Activated naive CD8-positive, alpha-beta T cell treated with anti-CD3 and anti-CD28 coated beads, Interleukin-2, amount 50 U/mL, for 24 hours (primary cell): Measurements from ENCODE around the gene APBA2.

Experiments
- ATAC-seq: fragments of 150-1000 bp; cut with Tn5 transposase; one replicate; pipeline ENCODE4 v1.10.0; 2021
- DNase-seq: peaks from one replicate; pipeline ENCODE4 v3.0.0; 2021
- H3K27ac Mint-ChIP-seq: one replicate; pipeline ENCODE4 v1.8.0; 2021; ENCODE audit warnings: mild to moderate bottlenecking, mixed read lengths
- H3K27me3 Mint-ChIP-seq: one replicate; pipeline ENCODE4 v1.8.0; 2021; ENCODE audit warnings: mixed read lengths
- H3K36me3 Mint-ChIP-seq: one replicate; pipeline ENCODE4 v1.8.0; 2021; ENCODE audit warnings: low read depth, mixed read lengths
- H3K4me1 Mint-ChIP-seq: one replicate; pipeline ENCODE4 v1.8.0; 2021; ENCODE audit warnings: mixed read lengths
- H3K4me3 Mint-ChIP-seq: one replicate; pipeline ENCODE4 v1.8.0; 2021; ENCODE audit warnings: mild to moderate bottlenecking, moderate library complexity, mixed read lengths
- H3K9me3 Mint-ChIP-seq: one replicate; pipeline ENCODE4 v1.8.0; 2021; ENCODE audit warnings: mixed read lengths

APBA2 gene

DNA sequence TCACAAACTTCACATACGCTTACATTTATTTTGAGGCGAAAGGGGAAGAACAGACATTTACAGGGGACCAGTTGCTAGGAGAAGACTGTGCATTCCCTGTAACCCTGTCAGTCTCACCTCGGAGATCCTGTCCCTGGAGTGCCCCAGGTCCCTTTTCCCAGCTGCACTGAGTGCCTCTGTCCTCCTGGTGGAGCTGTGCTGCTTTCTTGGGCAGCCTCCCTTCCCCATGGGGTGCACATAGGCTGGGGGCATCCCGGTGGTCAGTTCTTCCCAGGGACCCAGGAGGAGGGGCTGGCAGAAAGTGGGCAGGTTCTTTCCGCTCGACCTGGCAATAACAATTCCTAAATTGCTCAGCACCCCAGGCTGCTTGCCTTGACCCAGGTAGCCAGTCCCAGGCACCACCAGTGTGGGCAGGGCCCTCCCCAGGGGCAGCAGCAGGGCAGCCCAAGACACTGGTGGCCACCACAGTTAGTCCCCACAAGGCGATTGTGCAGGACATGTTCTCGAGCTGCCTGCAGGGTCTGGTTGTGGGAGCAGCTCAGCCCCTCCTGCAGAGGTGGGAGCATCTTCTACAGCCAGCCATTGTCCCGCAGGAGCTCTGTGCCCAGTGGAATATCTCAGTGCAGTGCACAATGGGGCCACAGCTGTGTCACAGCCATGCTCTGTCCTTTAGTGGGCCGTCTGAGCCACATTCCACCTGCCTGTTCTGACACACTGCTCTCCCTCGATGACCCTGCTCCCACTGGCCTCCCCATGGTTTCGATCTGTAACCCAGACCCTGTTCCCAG is 36.3 kb downstream of the APBA2 start:
- Mint-ChIP-seq H3K4me1 (peaks cover 57% of the 10 kb centered on the region), H3K9me3 (no peaks in the 10 kb centered on the region), H3K27ac (no peak overlapping the region), H3K4me3 (no peak overlapping the region), H3K36me3 (peaks cover 4% of the 10 kb centered on the region), H3K27me3 (no peaks in the 10 kb centered on the region)
- no peak for ATAC-seq
- DNase-seq, result no peak

DNA sequence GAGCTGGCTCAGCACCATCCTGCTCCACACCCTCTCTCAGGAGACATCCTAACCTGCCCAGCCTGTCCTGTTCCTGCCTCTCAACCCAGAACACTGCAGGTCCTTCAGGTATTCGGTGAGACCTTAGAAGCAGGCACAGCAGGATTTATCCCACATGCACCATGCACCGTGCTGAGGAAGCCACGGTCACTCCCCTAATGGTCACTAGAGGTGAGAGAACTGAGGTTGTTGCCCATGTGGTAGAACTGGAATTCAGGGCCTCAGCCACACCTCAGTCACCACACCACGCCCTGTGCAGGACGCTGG is 36.9 kb downstream of the APBA2 start:
- peaks cover 4% of the 10 kb centered on the region for H3K36me3 Mint-ChIP-seq
- no peak overlapping the region for H3K4me3 Mint-ChIP-seq
- no peaks in the 10 kb centered on the region for H3K27me3 Mint-ChIP-seq
- no peak for ATAC-seq
- no peak overlapping the region for H3K27ac Mint-ChIP-seq
- DNase-seq, result no peak
- H3K9me3 Mint-ChIP-seq, result no peaks in the 10 kb centered on the region
- H3K4me1 Mint-ChIP-seq, result peaks cover 54% of the 10 kb centered on the region

DNA sequence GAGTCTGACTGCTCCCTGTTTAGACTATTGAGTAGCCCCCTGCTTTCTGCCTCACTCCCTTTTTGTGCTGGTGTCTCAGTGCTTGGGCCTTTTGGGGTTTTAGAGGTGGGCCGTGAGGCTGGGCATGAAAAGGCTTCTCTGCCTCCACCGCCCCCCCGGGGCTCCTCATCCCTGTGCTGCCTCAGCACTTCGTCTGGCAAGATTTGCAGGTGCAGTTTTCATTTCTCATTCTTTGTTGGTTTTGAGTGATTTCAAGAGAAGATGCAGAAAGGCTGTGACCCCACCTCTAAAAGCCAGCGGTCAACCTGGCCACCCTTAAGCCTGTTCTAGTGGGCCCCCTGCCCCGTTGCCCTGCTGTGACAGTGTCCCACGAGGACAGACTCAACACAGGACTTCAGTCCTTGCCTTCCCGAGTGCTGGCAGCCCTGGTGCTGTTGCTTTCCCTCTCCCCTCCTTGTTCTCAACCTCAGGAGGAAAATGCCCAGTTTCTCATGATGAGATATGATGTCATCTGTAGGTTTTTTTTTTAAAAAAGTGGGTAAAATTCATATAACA is 38.0 kb downstream of the APBA2 start:
- Mint-ChIP-seq H3K27me3 (no peaks in the 10 kb centered on the region), H3K36me3 (peaks cover 4% of the 10 kb centered on the region), H3K9me3 (no peaks in the 10 kb centered on the region), H3K27ac (peak overlapping the region; percentile 17), H3K4me1 (peaks cover 51% of the 10 kb centered on the region), H3K4me3 (no peak overlapping the region)
- ATAC-seq (no peak), DNase-seq (no peak)

DNA sequence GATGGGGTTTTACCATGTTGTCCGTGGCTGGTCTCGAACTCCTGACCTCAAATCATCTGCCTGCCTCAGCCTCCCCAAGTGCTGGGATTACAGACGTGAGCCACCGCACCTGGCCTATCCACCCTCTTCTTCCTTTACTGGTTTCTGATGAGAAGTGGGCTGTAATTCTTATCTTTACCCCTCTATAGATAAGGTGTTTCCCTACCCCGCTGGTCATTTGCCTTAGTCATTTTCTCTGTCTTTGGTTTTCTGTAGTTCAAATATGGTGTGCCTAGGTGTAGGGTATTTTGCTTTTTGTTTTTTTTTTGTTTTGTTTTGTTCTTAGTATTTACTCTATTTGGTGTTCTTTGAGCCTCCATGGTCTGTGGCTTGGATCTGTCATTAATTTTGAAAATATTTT is 41.3 kb downstream of the APBA2 start:
- Mint-ChIP-seq H3K27ac (no peak overlapping the region), H3K4me1 (peaks cover 23% of the 10 kb centered on the region)

DNA sequence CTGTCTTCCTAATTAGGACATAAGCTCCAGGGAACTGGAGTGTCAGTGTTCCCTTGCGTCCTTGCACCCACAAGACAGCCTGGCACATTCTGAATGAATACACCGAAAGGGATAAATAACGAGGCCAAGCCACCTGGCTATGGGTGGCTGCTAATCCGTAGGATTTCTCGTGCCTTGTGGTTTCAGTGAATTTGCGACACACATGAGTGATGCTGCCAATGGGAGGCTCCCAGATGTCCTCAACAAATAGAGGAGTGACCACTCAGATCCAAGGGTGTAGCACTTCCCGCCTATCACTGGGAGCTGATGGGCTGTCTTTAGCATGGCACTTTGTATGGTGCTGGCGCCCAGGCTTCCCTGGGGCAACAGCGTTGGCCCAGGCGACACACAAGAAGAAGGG is 43.4 kb downstream of the APBA2 start:
- Mint-ChIP-seq H3K4me1 (peaks cover 25% of the 10 kb centered on the region), H3K36me3 (peaks cover 4% of the 10 kb centered on the region), H3K27ac (no peak overlapping the region), H3K4me3 (no peak overlapping the region), H3K9me3 (no peaks in the 10 kb centered on the region), H3K27me3 (no peaks in the 10 kb centered on the region)
- no peak for ATAC-seq
- DNase-seq, result no peak

More for the DNA sequence above, 41.3 kb downstream of the APBA2 start:
- Mint-ChIP-seq H3K4me3 (no peak overlapping the region), H3K36me3 (peaks cover 9% of the 10 kb centered on the region), H3K9me3 (no peaks in the 10 kb centered on the region), H3K27me3 (no peaks in the 10 kb centered on the region)
- ATAC-seq, result no peak
- DNase-seq, result no peak

DNA sequence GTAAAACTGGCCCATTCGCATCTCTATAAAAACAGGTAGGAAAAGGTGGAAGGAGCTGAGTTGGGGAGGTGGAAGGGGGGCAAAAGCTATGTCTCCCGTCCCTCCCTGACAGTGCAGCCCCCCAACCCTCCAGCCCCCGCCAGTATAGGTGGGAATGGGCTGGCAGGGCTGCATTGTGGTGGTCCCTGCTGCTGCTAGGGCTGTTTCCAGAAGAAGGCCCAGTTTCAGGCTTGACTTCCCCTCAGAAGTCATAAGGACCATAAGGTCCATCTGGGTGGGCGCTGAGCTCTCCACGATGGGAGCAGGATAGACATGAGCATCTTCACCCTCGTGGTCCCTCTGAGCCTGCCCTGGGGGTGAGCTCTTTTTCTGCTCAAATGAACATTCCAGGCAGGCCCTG is 44.2 kb downstream of the APBA2 start:
- H3K27ac Mint-ChIP-seq, result no peak overlapping the region
- H3K27me3 Mint-ChIP-seq, result no peaks in the 10 kb centered on the region
- H3K36me3 Mint-ChIP-seq, result peaks cover 4% of the 10 kb centered on the region
- no peak for DNase-seq
- no peak for ATAC-seq
- peaks cover 25% of the 10 kb centered on the region for H3K4me1 Mint-ChIP-seq
- no peak overlapping the region for H3K4me3 Mint-ChIP-seq
- H3K9me3 Mint-ChIP-seq, result no peaks in the 10 kb centered on the region

DNA sequence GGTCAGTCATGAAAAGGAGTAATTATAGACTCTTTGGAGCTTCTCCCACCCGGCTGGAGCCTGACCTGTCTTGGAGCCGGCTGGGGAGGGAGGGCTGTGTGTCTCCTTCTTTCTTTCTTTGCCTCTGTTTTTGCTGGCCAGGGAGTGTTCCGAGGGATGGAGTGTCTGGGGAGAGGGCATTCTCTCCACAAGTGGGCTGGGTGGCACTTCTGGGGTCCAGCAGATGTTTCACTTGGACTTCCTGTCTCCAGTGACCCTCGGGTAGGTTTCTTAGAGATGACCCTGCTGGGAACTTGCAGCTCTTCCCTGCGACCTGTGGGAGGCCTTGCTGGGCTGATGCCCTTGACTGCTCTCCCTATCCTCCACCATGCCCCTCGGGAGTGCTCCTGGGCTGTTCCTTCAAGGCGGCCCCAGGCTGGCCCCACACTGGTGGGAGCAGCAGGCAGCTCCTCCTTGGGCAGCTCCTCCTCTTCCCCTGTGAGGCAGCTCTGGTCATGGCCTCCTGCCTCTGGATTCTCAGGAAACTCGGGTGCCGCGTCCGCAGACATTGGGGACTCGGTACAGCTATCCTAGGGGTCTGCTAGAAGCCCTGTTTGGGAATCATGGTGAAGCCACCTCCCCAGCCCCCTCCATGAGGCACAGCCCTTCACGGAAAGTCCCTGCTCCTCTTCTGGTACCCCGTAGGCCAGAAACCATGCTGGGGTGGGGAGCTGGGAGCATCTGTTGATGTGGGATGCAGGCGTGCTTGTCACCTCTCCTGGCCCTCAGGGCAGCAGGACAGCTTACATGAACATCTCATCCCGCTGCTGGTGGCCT is 44.9 kb downstream of the APBA2 start:
- DNase-seq (no peak), ATAC-seq (no peak)
- Mint-ChIP-seq H3K36me3 (peaks cover 4% of the 10 kb centered on the region), H3K9me3 (no peaks in the 10 kb centered on the region), H3K4me1 (peaks cover 29% of the 10 kb centered on the region), H3K27ac (no peak overlapping the region), H3K4me3 (no peak overlapping the region), H3K27me3 (no peaks in the 10 kb centered on the region)

DNA sequence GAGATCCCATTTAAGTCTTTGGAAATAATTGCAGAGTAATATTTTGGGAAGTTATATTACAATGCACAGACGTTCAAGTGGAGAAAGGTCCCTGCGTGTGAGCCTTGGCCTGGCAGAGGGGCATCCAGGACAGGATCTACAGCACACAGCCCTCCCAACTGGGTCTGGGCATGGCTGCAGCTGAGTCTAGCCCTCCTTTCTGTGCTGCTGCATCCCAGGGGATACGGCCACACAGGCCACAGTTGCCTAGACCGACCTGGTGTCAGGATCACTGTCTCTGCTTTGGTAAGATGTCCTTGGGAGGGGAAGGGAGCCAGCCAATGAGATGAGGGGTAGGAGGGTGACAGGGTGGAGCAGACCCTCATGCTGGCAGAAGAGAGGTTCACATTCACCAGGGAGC is 46.1 kb downstream of the APBA2 start:
- H3K4me3 Mint-ChIP-seq, result no peak overlapping the region
- peaks cover 4% of the 10 kb centered on the region for H3K36me3 Mint-ChIP-seq
- no peaks in the 10 kb centered on the region for H3K27me3 Mint-ChIP-seq
- no peak for ATAC-seq
- DNase-seq, result no peak
- H3K9me3 Mint-ChIP-seq, result no peaks in the 10 kb centered on the region
- H3K27ac Mint-ChIP-seq, result no peak overlapping the region
- H3K4me1 Mint-ChIP-seq, result peaks cover 40% of the 10 kb centered on the region

DNA sequence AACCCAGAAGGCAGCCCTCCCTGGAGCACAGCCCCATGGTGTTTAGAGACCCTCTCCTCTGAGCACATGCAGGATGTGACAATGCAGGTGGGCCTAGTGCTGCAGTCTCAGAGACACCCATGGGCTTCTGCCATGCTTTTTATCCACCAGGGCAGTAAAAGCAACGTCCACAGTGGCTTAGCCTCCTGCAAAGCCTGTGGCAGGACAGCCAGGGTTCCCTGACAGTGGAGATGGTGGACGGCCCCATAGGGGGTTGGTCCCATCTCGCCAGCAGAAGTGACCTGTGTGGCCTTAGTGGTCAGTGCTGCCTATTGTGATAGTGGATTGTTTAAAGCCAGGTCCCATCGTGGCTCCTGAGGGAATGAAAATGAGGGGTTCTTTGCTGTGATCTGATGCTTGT is 46.6 kb downstream of the APBA2 start:
- H3K4me1 Mint-ChIP-seq, result peaks cover 46% of the 10 kb centered on the region
- no peaks in the 10 kb centered on the region for H3K27me3 Mint-ChIP-seq
- H3K9me3 Mint-ChIP-seq, result no peaks in the 10 kb centered on the region
- DNase-seq, result no peak
- peaks cover 4% of the 10 kb centered on the region for H3K36me3 Mint-ChIP-seq
- H3K4me3 Mint-ChIP-seq, result no peak overlapping the region
- H3K27ac Mint-ChIP-seq, result no peak overlapping the region
- ATAC-seq, result no peak

DNA sequence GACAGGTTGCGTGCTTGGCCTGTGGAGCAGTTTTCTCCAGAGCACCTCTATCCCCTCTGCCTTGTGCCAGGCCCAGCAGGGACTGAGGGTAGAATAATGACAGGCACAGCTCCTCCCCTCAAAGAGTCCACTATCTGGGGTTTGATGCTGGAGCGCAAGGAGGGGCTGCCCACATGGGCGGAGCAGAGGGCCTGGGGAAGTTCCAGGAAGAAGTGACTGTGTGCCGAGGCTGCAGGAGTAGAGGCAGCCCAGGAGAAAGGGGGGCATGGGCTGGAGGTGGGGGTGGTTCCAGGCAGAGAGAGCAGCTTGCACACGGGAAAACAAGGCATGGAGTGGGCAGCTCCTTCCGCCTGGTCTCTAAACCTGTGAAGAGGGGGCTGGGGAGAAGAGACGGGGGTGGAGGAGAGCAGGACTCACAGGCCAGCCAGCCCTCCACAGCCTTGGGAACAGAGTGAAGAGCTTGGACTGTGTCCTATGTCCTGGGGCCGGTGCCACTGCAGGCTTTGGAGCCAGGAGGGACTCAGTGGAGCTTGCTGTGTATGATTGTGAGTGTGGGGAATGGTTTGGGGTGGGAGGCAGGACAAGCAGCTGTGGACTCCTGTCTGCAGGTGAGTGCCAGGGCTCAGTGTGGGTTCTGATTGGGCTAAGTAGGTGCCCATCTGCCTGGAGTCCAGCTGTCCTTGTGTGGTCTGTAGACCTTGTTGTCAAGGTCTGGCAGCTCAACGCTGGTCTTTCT is 48.1 kb downstream of the APBA2 start:
- ATAC-seq, result peak; percentile 65
- H3K27ac Mint-ChIP-seq, result no peak overlapping the region
- no peaks in the 10 kb centered on the region for H3K9me3 Mint-ChIP-seq
- peaks cover 4% of the 10 kb centered on the region for H3K36me3 Mint-ChIP-seq
- peak; percentile 41 for DNase-seq
- H3K4me1 Mint-ChIP-seq, result peaks cover 61% of the 10 kb centered on the region
- no peaks in the 10 kb centered on the region for H3K27me3 Mint-ChIP-seq
- H3K4me3 Mint-ChIP-seq, result no peak overlapping the region

DNA sequence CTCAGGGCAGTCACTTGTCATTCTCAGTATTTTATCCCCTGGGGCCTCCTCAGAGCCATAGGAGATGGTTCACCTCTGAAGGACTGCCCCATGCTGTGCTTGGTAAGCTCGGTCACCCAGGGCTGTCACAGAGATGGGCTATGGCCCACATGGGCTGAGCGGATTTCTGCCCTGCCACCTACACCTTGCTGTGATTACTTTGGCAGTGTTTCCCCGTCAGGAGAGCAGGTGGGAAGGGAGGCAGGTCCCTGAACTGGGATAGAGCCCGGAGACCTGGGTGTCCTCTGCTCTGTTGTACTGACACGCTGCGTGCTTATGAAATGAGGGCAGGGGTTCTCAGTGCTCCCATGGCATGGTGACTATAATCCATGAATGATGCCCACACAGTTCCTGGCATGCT is 48.9 kb downstream of the APBA2 start:
- H3K4me1 Mint-ChIP-seq, result peaks cover 67% of the 10 kb centered on the region
- H3K27me3 Mint-ChIP-seq, result no peaks in the 10 kb centered on the region
- DNase-seq (no peak), ATAC-seq (no peak)
- H3K27ac Mint-ChIP-seq, result no peak overlapping the region
- no peaks in the 10 kb centered on the region for H3K9me3 Mint-ChIP-seq
- no peak overlapping the region for H3K4me3 Mint-ChIP-seq
- peaks cover 2% of the 10 kb centered on the region for H3K36me3 Mint-ChIP-seq

DNA sequence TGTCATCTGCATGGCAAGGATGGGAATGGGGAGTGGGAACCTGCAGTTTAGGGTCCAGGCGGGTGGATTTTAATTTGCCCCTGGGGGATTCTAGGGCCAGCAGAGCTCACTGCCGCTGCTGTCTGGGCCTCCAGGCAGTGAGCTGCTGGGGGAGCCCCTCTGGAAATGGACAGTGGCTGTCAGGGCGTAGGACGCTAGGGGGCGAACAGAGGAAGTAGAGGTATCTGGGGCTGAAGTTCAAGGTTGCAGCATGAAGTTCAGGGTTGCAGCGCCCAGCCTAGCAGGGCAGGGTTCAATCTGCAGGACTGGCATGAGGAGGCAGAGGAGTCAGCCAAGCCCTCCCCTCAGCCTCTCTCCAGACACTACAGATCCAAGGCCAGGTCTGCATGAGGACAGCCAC is 49.5 kb downstream of the APBA2 start:
- H3K27ac Mint-ChIP-seq, result no peak overlapping the region
- peak; percentile 63 for ATAC-seq

DNA sequence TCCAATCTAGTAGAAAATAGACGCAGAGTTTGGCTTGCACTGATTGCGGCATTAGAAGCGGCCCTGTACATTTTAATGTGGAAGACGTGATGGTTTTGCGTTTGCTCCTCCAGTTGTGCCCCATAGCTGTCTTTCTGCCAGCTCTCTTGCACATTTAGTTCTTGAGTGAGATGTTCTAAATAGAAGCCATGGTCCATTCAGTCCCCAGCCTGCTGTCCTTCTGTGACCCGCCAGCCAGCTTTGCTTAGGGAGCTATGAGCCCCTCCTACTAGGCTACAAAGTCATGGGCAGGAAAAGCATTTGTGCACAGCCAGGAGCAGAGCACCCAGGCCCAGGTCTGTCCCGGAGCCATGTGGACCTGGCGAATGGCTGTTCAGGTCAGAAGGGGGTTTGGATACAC is 50.3 kb downstream of the APBA2 start:
- H3K4me3 Mint-ChIP-seq, result no peak overlapping the region
- peaks cover 9% of the 10 kb centered on the region for H3K36me3 Mint-ChIP-seq
- H3K9me3 Mint-ChIP-seq, result no peaks in the 10 kb centered on the region
- DNase-seq (no peak), ATAC-seq (no peak)
- no peak overlapping the region for H3K27ac Mint-ChIP-seq
- peaks cover 75% of the 10 kb centered on the region for H3K4me1 Mint-ChIP-seq
- no peaks in the 10 kb centered on the region for H3K27me3 Mint-ChIP-seq

More for the DNA sequence above, 49.5 kb downstream of the APBA2 start:
- no peaks in the 10 kb centered on the region for H3K9me3 Mint-ChIP-seq
- H3K4me1 Mint-ChIP-seq, result peaks cover 69% of the 10 kb centered on the region
- peaks cover 4% of the 10 kb centered on the region for H3K36me3 Mint-ChIP-seq
- H3K4me3 Mint-ChIP-seq, result no peak overlapping the region
- H3K27me3 Mint-ChIP-seq, result no peaks in the 10 kb centered on the region
- peak; percentile 67 for DNase-seq

DNA sequence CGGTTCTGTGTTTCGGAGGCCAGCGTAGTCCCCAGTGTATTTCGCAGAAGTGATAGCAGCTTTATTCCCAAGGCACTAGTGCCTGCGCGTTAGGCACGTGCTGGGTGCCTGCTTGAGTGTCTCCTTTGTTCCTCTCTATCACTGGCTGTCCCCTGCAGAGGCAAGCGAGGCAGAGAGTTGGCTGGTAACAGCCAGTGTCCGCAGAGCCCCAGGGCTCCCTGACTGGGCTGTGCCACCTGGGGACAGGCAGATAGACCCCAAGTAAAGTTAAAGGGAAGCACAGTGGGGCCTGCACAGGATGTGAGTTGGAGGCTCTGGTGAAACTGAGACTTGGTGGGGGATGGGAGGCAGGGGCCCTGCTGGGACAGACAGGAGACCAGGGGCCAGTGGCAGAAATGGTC is 50.7 kb downstream of the APBA2 start:
- peaks cover 79% of the 10 kb centered on the region for H3K4me1 Mint-ChIP-seq
- no peak overlapping the region for H3K27ac Mint-ChIP-seq
- H3K9me3 Mint-ChIP-seq, result no peaks in the 10 kb centered on the region
- DNase-seq (no peak), ATAC-seq (no peak)
- H3K27me3 Mint-ChIP-seq, result no peaks in the 10 kb centered on the region
- H3K4me3 Mint-ChIP-seq, result no peak overlapping the region
- peaks cover 9% of the 10 kb centered on the region for H3K36me3 Mint-ChIP-seq
